Body of pancreas (tissue), 4 donors: ENCODE results near the gene METTL25B.

Source experiments
- CTCF ChIP-seq, 7 experiments: fragments of 450-650 bp in 4 of 7; fragments of 200-600 bp in 3 of 7; sonication (generic) in 3 of 7; IDR thresholded peaks; one replicate each; pipeline ENCODE4 v1.5.1; 2016 to 2019; ENCODE audit warnings: antibody characterized with exemption in 7 of 7
- POLR2A ChIP-seq, 3 donors: fragments of 450-650 bp; IDR thresholded peaks; one replicate each; pipeline ENCODE4 v1.6.1; 2016; ENCODE audit warnings: antibody characterized with exemption in 3 of 3, mild to moderate bottlenecking in 2 of 3

GRCh38 chr1:156776942-156777341 is 48.7 kb downstream of the METTL25B start:
- TF ChIP-seq POLR2A (IDR thresholded peaks at IDR 0.05) (no peak), CTCF (IDR thresholded peaks at IDR 0.05) (no peak)
